ENCODE results near the gene LAGE3. TPM values are rescaled to one million over a fixed set of nuclear protein-coding genes. Genes with fewer than 3 reads are reported as not detected.

LAGE3 gene
- total RNA-seq, 6 experiments from 2014 or later, result 8.4 to 24.9 (median 10.8) TPM

DNA sequence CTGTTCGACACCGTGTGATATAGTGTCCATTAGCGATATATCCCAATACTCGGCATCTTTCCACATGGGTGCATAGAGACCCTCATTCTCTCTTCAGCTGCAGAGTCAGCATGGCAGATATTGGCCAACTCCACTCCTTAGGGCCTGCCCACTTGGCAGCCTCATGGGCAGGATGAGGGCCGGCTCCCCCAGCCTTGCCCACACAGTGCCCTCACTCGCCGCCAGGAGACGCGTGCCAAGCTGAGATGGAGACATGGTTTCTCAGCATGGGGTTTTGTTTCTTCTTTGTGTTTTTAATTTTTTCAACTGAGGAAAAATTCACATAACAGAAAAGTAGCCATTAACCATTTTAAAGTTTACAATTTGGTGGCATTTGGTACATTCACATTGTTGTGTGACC, 26.3 kb downstream of the LAGE3 start:
- no peak for TF ChIP-seq POLR2A (IDR thresholded peaks at IDR 0.05)
- TF ChIP-seq, protein P1, sequence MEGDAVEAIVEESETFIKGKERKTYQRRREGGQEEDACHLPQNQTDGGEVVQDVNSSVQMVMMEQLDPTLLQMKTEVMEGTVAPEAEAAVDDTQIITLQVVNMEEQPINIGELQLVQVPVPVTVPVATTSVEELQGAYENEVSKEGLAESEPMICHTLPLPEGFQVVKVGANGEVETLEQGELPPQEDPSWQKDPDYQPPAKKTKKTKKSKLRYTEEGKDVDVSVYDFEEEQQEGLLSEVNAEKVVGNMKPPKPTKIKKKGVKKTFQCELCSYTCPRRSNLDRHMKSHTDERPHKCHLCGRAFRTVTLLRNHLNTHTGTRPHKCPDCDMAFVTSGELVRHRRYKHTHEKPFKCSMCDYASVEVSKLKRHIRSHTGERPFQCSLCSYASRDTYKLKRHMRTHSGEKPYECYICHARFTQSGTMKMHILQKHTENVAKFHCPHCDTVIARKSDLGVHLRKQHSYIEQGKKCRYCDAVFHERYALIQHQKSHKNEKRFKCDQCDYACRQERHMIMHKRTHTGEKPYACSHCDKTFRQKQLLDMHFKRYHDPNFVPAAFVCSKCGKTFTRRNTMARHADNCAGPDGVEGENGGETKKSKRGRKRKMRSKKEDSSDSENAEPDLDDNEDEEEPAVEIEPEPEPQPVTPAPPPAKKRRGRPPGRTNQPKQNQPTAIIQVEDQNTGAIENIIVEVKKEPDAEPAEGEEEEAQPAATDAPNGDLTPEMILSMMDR (IDR thresholded peaks at IDR 0.05), result no peak
- H3K4me1 ChIP-seq, result no peaks in the 10 kb centered on the region
- no peak overlapping the region for H3K4me3 ChIP-seq
- peaks cover 0 to 3% (median 0%) of the 10 kb centered on the region in 4 donors for H3K36me3 ChIP-seq
- intact Hi-C loops (cut with DNase I), result no loop called here
- no peak overlapping the region for H3K27ac ChIP-seq
- no peak for DNase-seq
- no peaks in the 10 kb centered on the region for H3K27me3 ChIP-seq
- WGBS (ENCODE audit: insufficient coverage, low coverage, low lambda C conversion rate, missing lambda C conversion rate), result 78% methylated on average over 9 of the region's 9 CpGs
- no peak for ATAC-seq
- no peaks in the 10 kb centered on the region for H3K9me3 ChIP-seq

DNA sequence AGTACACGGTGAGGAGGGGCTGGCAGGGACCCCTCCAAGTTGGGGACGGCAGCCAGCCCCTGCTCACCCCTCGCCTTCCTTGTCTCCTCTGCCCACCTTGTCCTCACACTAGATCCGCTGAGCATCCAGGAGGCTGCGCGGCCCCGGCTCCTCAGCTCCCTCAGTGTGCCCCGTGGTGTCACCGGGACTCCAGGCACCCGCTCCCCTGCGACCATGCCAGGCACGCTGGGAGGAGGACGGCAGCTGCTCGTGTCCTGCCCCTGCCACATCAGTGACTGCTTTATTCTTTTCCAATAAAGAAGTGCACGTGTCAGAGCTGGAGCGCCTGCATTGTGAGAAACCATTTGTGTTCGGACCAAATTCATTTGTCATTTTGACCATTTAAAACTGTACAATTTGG, 28.8 kb downstream of the LAGE3 start:
- Histone ChIP-seq H3K4me1 (no peaks in the 10 kb centered on the region), H3K27ac (no peak overlapping the region), H3K4me3 (no peak overlapping the region), H3K27me3 (no peaks in the 10 kb centered on the region), H3K36me3 (peaks cover 0 to 3% (median 0%) of the 10 kb centered on the region in 4 donors), H3K9me3 (no peaks in the 10 kb centered on the region)
- DNase-seq (no peak), ATAC-seq (no peak)
- WGBS (ENCODE audit: insufficient coverage, low coverage, low lambda C conversion rate, missing lambda C conversion rate), result 83% methylated on average over 2 of the region's 17 CpGs
- TF ChIP-seq, protein P1 (IDR thresholded peaks at IDR 0.05), result no peak
- intact Hi-C loops (cut with DNase I), result no loop called here

DNA sequence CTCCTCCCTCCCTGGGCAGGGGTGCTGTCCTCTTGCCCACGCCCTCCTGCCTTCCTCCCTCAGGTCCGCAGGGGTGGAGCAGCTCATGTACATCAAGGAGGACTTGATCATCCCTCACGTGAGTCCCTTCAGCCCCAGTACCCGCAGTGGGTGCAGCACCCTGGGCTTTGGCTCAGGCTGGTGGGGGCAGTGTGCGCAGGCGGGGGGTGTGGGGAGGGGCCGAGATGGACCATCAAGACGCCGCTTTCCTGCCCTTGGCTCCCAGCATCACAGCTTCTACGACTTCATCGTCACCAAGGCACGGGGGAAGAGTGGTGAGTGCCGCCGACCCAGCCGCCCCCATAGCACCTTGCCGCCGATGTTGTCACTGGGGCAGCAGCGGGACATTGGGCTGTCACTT, 29.5 kb downstream of the LAGE3 start:
- intact Hi-C loops (cut with DNase I), result no loop called here
- Histone ChIP-seq H3K27me3 (no peaks in the 10 kb centered on the region), H3K4me1 (peaks cover 0 to 3% (median 0%) of the 10 kb centered on the region in 4 donors), H3K36me3 (peaks cover 0 to 3% (median 0%) of the 10 kb centered on the region in 4 donors), H3K9me3 (no peaks in the 10 kb centered on the region), H3K27ac (no peak overlapping the region), H3K4me3 (no peak overlapping the region)
- ATAC-seq (no peak), DNase-seq (no peak)
- WGBS (ENCODE audit: insufficient coverage, low coverage, low lambda C conversion rate, missing lambda C conversion rate), result 77% methylated on average over 3 of the region's 18 CpGs
- TF ChIP-seq, protein P1 (IDR thresholded peaks at IDR 0.05), result no peak
- TF ChIP-seq POLR2A (IDR thresholded peaks at IDR 0.05), result no peak

- H3K27ac ChIP-seq, result no peak overlapping the region
- no peaks in the 10 kb centered on the region for H3K9me3 ChIP-seq
- intact Hi-C loops (cut with DNase I), result no loop called here
- TF ChIP-seq, protein P1 (IDR thresholded peaks at IDR 0.05), result no peak
- TF ChIP-seq POLR2A (IDR thresholded peaks at IDR 0.05), result no peak
- ATAC-seq (no peak), DNase-seq (no peak)
- H3K27me3 ChIP-seq, result no peaks in the 10 kb centered on the region
- H3K36me3 ChIP-seq, result peaks cover 0 to 3% (median 0%) of the 10 kb centered on the region in 4 donors
- H3K4me3 ChIP-seq, result no peak overlapping the region
- WGBS (ENCODE audit: insufficient coverage, low coverage, low lambda C conversion rate, missing lambda C conversion rate), result 85% methylated on average over 6 of the region's 14 CpGs
- H3K4me1 ChIP-seq, result peaks cover 0 to 4% (median 0%) of the 10 kb centered on the region in 4 donors
These were observed 30.6 kb downstream of the LAGE3 start for GRCh38 chrX:154448484-154448883.

- peaks cover 0 to 4% (median 0%) of the 10 kb centered on the region in 4 donors for H3K4me1 ChIP-seq
- TF ChIP-seq, protein P1 (IDR thresholded peaks at IDR 0.05), result no peak
- no peak for TF ChIP-seq POLR2A (IDR thresholded peaks at IDR 0.05)
- no peaks in the 10 kb centered on the region for H3K9me3 ChIP-seq
- peaks cover 0 to 3% (median 0%) of the 10 kb centered on the region in 4 donors for H3K36me3 ChIP-seq
- intact Hi-C loops (cut with DNase I), result no loop called here
- no peak for DNase-seq
- no peak overlapping the region for H3K27ac ChIP-seq
- no peaks in the 10 kb centered on the region for H3K27me3 ChIP-seq
- no peak for ATAC-seq
- 87% methylated on average over 5 of the region's 12 CpGs for WGBS (ENCODE audit: insufficient coverage, low coverage, low lambda C conversion rate, missing lambda C conversion rate)
- H3K4me3 ChIP-seq, result no peak overlapping the region
These were observed 32.7 kb downstream of the LAGE3 start for GRCh38 chrX:154446430-154446829.

Data from right lobe of liver (tissue), 6 donors.